Astrocyte (in vitro differentiated cells and primary cell): ENCODE measurements around the gene GFRA4. TPM values are rescaled to one million over a fixed set of nuclear protein-coding genes. Genes with fewer than 3 reads are reported as not detected.

Experiments
- DNase-seq: peaks from one replicate; pipeline ENCODE4 v3.0.0-alpha.2; 2010; ENCODE audit warnings: low read depth
- FAIRE-seq: peaks from 2 replicates; lab custom pipeline; 2011; peaks lifted over from hg19 to GRCh38; lab: Jason Lieb, UNC
- H2AFZ ChIP-seq: 2 replicates; pipeline ENCODE4 v1.6.0; 2012; ENCODE audit warnings: low read depth, low read length, inconsistent platforms
- H3K27ac ChIP-seq: 2 replicates; pipeline ENCODE4 v1.5.1; 2011; ENCODE audit warnings: low read depth, low read length, inconsistent platforms
- H3K27me3 ChIP-seq: 2 replicates; pipeline ENCODE4 v1.6.0; 2011; ENCODE audit warnings: low read length, inconsistent platforms; ENCODE audit not compliant: insufficient read depth
- H3K36me3 ChIP-seq: 2 replicates; pipeline ENCODE4 v1.5.1; 2011; ENCODE audit warnings: low read length, inconsistent platforms; ENCODE audit not compliant: insufficient read depth
- H3K4me1 ChIP-seq: 2 replicates; pipeline ENCODE4 v1.5.1; 2011; ENCODE audit warnings: low read length, inconsistent platforms; ENCODE audit not compliant: insufficient read depth
- H3K4me2 ChIP-seq: 2 replicates; pipeline ENCODE4 v1.6.0; 2012; ENCODE audit warnings: low read length, inconsistent platforms
- H3K4me3 ChIP-seq: 2 replicates; pipeline ENCODE4 v1.5.1; 2011; ENCODE audit warnings: low read depth, mild to moderate bottlenecking, low read length, inconsistent platforms; ENCODE audit not compliant: insufficient read depth
- H3K79me2 ChIP-seq: 2 replicates; pipeline ENCODE4 v1.6.0; 2012; ENCODE audit warnings: mild to moderate bottlenecking, low read length, inconsistent platforms; ENCODE audit not compliant: insufficient read depth
- H3K9ac ChIP-seq: 2 replicates; pipeline ENCODE4 v1.6.0; 2012; ENCODE audit warnings: mild to moderate bottlenecking, low read length, inconsistent platforms
- H3K9me3 ChIP-seq: 2 replicates; pipeline ENCODE4 v1.5.1; 2012; ENCODE audit warnings: low read depth, mild to moderate bottlenecking, low read length, inconsistent platforms; ENCODE audit not compliant: insufficient read depth
- H4K20me1 ChIP-seq: 2 replicates; pipeline ENCODE4 v1.6.0; 2012; ENCODE audit warnings: low read length, inconsistent platforms; ENCODE audit not compliant: insufficient read depth
- H3K27ac Mint-ChIP-seq: one replicate; pipeline ENCODE4 v1.8.0; 2021; ENCODE audit warnings: mild to moderate bottlenecking, mixed read lengths; ENCODE audit not compliant: unreplicated experiment
- H3K27me3 Mint-ChIP-seq: one replicate; pipeline ENCODE4 v1.8.0; 2021; ENCODE audit warnings: low read depth, mixed read lengths; ENCODE audit not compliant: unreplicated experiment
- H3K36me3 Mint-ChIP-seq: one replicate; pipeline ENCODE4 v1.8.0; 2021; ENCODE audit warnings: low read depth, mixed read lengths; ENCODE audit not compliant: unreplicated experiment
- H3K4me1 Mint-ChIP-seq: one replicate; pipeline ENCODE4 v1.8.0; 2021; ENCODE audit warnings: low read depth, mixed read lengths; ENCODE audit not compliant: unreplicated experiment
- H3K4me3 Mint-ChIP-seq: one replicate; pipeline ENCODE4 v1.8.0; 2021; ENCODE audit warnings: mild to moderate bottlenecking, moderate library complexity, mixed read lengths; ENCODE audit not compliant: unreplicated experiment
- H3K9me3 Mint-ChIP-seq: one replicate; pipeline ENCODE4 v1.8.0; 2021; ENCODE audit warnings: mild to moderate bottlenecking, mixed read lengths; ENCODE audit not compliant: unreplicated experiment
- CTCF ChIP-seq: IDR thresholded peaks from 2 replicates; pipeline ENCODE4 v1.5.1; 2011; ENCODE audit warnings: low read depth, mild to moderate bottlenecking, inconsistent platforms, low read length, moderate library complexity; ENCODE audit not compliant: insufficient read depth
- EZH2 ChIP-seq: IDR thresholded peaks from 2 replicates; pipeline ENCODE4 v1.6.1; 2012; ENCODE audit warnings: mild to moderate bottlenecking, low read length, inconsistent platforms; ENCODE audit not compliant: insufficient read depth
- total RNA-seq: library from RNA; stranded (reverse); gene quantifications from 2 replicates; pipeline ENCODE4 v1.2.1, GENCODE V29; 2021

GFRA4 gene
- total RNA-seq, 1 donor from 2014 or later = not detected

DNA sequence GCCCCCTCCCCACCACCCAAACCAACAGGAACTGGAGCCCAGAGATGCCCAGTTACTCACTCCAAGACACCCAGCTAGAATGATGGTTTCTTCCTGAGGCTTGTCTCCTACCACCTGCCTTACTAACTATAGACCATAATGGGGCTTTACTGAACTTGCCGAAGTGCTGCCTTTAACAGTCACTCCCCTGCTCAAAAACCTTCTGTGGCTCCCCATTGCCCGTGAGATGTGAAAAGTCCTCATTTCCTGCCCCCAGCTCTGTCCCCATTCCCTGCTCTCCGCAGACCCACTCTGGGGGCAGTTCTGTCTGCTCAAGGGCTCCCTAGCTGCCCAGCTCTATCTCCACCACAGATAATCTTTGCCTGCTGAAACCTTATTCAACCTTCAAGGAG is 44.3 kb upstream of the GFRA4 start:
- no peak overlapping the region for H3K4me2 ChIP-seq
- no peaks in the 10 kb centered on the region for H3K79me2 ChIP-seq
- H3K4me1 ChIP-seq = no peaks in the 10 kb centered on the region
- H3K9ac ChIP-seq = no peak overlapping the region
- no peak overlapping the region for H3K4me3 ChIP-seq
- H2AFZ ChIP-seq = no peak overlapping the region
- FAIRE-seq (no peak), DNase-seq (no peak)
- no peak overlapping the region for H3K27ac ChIP-seq
- TF ChIP-seq EZH2 = no peak
- no peak for TF ChIP-seq CTCF
- no peaks in the 10 kb centered on the region for H3K27me3 ChIP-seq
- peaks cover 27% of the 10 kb centered on the region for H3K27me3 Mint-ChIP-seq
- H3K36me3 ChIP-seq = no peaks in the 10 kb centered on the region
- H3K9me3 ChIP-seq = no peaks in the 10 kb centered on the region
- no peaks in the 10 kb centered on the region for H4K20me1 ChIP-seq
- H3K4me1 Mint-ChIP-seq = no peaks in the 10 kb centered on the region
- no peak overlapping the region for H3K4me3 Mint-ChIP-seq
- no peak overlapping the region for H3K27ac Mint-ChIP-seq
- H3K9me3 Mint-ChIP-seq = no peaks in the 10 kb centered on the region
- H3K36me3 Mint-ChIP-seq = no peaks in the 10 kb centered on the region

- Mint-ChIP-seq H3K4me1 (no peaks in the 10 kb centered on the region), H3K27ac (no peak overlapping the region), H3K36me3 (no peaks in the 10 kb centered on the region), H3K27me3 (peaks cover 31% of the 10 kb centered on the region), H3K9me3 (no peaks in the 10 kb centered on the region), H3K4me3 (no peak overlapping the region)
- TF ChIP-seq EZH2 = no peak
- no peak for TF ChIP-seq CTCF
- H3K36me3 ChIP-seq = no peaks in the 10 kb centered on the region
- FAIRE-seq (no peak), DNase-seq (no peak)
- no peak overlapping the region for H3K27ac ChIP-seq
- no peaks in the 10 kb centered on the region for H3K9me3 ChIP-seq
- H4K20me1 ChIP-seq = no peaks in the 10 kb centered on the region
- no peak overlapping the region for H3K4me3 ChIP-seq
- H3K79me2 ChIP-seq = no peaks in the 10 kb centered on the region
- no peak overlapping the region for H3K4me2 ChIP-seq
- H2AFZ ChIP-seq = no peak overlapping the region
- H3K9ac ChIP-seq = no peak overlapping the region
- no peaks in the 10 kb centered on the region for H3K4me1 ChIP-seq
- H3K27me3 ChIP-seq = no peaks in the 10 kb centered on the region
These were observed 43.7 kb upstream of the GFRA4 start for GRCh38 chr20:3706774-3707507.
